Epithelial cell of proximal tubule (primary cell): ENCODE measurements around the gene PKD2. TPM values are rescaled to one million over a fixed set of nuclear protein-coding genes. Genes with fewer than 3 reads are reported as not detected.
"Not testable (repeated sequence)": the region's sequence is repeated elsewhere in the genome, so short reads cannot be mapped to it uniquely, and the experiment has no call there.

Source experiments
- DNase-seq: peaks from one replicate; pipeline ENCODE4 v3.0.0-alpha.2; 2011; ENCODE audit warnings: low read depth
- H3K4me3 ChIP-seq: 2 replicates; pipeline ENCODE4 v1.5.1; 2011; ENCODE audit warnings: low read depth, mild to moderate bottlenecking, low read length
- CTCF ChIP-seq: conservative IDR thresholded peaks from 2 replicates; pipeline ENCODE4 v1.5.1; 2012; ENCODE audit warnings: low read depth, mild to moderate bottlenecking, low read length
- total RNA-seq: library from RNA; depleted of rRNA; stranded (reverse); fragments of >200 nt; gene quantifications from 2 replicates; pipeline ENCODE4 v1.2.3, GENCODE V29; 2015

PKD2 gene
- total RNA-seq, 1 donor from 2014 or later, result 14.1 TPM

- H3K4me3 ChIP-seq, result no peak overlapping the region
- no peak for DNase-seq
- no peak for TF ChIP-seq CTCF
Observed at GRCh38 chr4:87986508-87986907, 20.9 kb upstream of the PKD2 start.

GRCh38 chr4:87989765-87990164 lies 17.7 kb upstream of the PKD2 start:
- no peak for DNase-seq
- TF ChIP-seq CTCF, result no peak
- no peak overlapping the region for H3K4me3 ChIP-seq

- TF ChIP-seq CTCF, result no peak
- H3K4me3 ChIP-seq, result no peak overlapping the region
- DNase-seq, result no peak
Observed at GRCh38 chr4:87995435-87995834, 12.0 kb upstream of the PKD2 start.

- not testable (repeated sequence) for DNase-seq, H3K4me3 ChIP-seq
- TF ChIP-seq CTCF, result peak; percentile 23
Observed at GRCh38 chr4:87999191-87999691, 8.2 kb upstream of the PKD2 start.

GRCh38 chr4:88001871-88002270 lies 5.6 kb upstream of the PKD2 start:
- no peak for TF ChIP-seq CTCF
- no peak overlapping the region for H3K4me3 ChIP-seq
- DNase-seq, result no peak

GRCh38 chr4:88002786-88003185 lies 4.6 kb upstream of the PKD2 start:
- no peak for DNase-seq
- TF ChIP-seq CTCF, result no peak

GRCh38 chr4:88003261-88003660 lies 4.2 kb upstream of the PKD2 start:
- no peak for TF ChIP-seq CTCF
- no peak for DNase-seq

More at GRCh38 chr4:88002786-88003185, 4.6 kb upstream of the PKD2 start:
- H3K4me3 ChIP-seq, result no peak overlapping the region

More at GRCh38 chr4:88003261-88003660, 4.2 kb upstream of the PKD2 start:
- H3K4me3 ChIP-seq, result no peak overlapping the region
